Motor neuron (in vitro differentiated cells): Measurements from ENCODE around the gene LMO7. TPM values are rescaled to one million over a fixed set of nuclear protein-coding genes. Genes with fewer than 3 reads are reported as not detected.

Experiments
- total RNA-seq, 8 experiments: library from RNA; unstranded; fragments of 300-600 nt; gene quantifications; 2 replicates each; pipeline versions ENCODE4 v1.2.3 to v1.2.4, GENCODE V29; 2022

LMO7 gene
- total RNA-seq, 8 experiments from 2014 or later: 3.5 to 1,519 (median 32.1) TPM

Other genes with a start within 250 kb of the LMO7 start
- gene TBC1D4, start 154.2 kb upstream of the LMO7 start, total RNA-seq: 10 to 100 TPM in 2 of 8 experiments, 1 to 10 TPM in 6; 5.3 to 13.3 (median 7.7) TPM
- gene COMMD6, start 98.5 kb upstream of the LMO7 start, total RNA-seq: 100 to 1,000 TPM; 111 to 621 (median 305) TPM
- gene UCHL3, start 86.5 kb upstream of the LMO7 start, total RNA-seq: 10 to 100 TPM; 31.5 to 48.6 (median 44.5) TPM